Measurements from ENCODE around the gene KCNK6.

DNA sequence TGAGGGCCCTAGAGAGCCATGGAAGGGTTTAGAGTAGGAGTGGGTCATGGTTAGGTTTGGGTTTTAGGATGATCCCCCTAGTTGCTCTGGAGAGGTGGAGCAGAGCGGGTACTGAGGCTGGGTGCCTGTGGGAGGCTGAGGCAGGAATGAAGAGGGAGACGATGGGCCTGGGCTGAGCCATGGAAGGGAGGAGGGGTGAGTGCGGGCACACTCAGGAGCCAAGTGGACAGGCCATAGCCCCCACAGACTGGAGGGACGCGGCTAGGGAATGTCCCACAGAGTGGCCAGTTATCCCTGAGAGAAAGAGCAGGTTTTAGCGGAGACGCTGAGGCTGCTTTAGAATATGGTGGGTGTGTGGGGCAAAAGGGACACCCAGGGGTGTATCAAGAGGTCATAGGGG is 10.0 kb downstream of the KCNK6 start:
- TF ChIP-seq, protein P1, sequence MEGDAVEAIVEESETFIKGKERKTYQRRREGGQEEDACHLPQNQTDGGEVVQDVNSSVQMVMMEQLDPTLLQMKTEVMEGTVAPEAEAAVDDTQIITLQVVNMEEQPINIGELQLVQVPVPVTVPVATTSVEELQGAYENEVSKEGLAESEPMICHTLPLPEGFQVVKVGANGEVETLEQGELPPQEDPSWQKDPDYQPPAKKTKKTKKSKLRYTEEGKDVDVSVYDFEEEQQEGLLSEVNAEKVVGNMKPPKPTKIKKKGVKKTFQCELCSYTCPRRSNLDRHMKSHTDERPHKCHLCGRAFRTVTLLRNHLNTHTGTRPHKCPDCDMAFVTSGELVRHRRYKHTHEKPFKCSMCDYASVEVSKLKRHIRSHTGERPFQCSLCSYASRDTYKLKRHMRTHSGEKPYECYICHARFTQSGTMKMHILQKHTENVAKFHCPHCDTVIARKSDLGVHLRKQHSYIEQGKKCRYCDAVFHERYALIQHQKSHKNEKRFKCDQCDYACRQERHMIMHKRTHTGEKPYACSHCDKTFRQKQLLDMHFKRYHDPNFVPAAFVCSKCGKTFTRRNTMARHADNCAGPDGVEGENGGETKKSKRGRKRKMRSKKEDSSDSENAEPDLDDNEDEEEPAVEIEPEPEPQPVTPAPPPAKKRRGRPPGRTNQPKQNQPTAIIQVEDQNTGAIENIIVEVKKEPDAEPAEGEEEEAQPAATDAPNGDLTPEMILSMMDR (IDR thresholded peaks at IDR 0.05), result no peak
- TF ChIP-seq, protein P2, sequence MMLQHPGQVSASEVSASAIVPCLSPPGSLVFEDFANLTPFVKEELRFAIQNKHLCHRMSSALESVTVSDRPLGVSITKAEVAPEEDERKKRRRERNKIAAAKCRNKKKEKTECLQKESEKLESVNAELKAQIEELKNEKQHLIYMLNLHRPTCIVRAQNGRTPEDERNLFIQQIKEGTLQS (CRISPR knock-in tag; conservative IDR thresholded peaks at IDR 0.05), result no peak
- TF ChIP-seq ZNF263 (CRISPR knock-in tag; IDR thresholded peaks at IDR 0.05; ENCODE audit: low read depth) (no peak), ZNF138 (CRISPR knock-in tag; conservative IDR thresholded peaks at IDR 0.05) (no peak), TP53 (CRISPR knock-in tag; IDR thresholded peaks at IDR 0.05) (no peak), CREB1 (CRISPR knock-in tag; IDR thresholded peaks at IDR 0.05) (no peak), JUN (CRISPR knock-in tag; IDR thresholded peaks at IDR 0.05) (no peak), NFATC4 (CRISPR knock-in tag; IDR thresholded peaks at IDR 0.05) (no peak)
- TF ChIP-seq, protein P3, sequence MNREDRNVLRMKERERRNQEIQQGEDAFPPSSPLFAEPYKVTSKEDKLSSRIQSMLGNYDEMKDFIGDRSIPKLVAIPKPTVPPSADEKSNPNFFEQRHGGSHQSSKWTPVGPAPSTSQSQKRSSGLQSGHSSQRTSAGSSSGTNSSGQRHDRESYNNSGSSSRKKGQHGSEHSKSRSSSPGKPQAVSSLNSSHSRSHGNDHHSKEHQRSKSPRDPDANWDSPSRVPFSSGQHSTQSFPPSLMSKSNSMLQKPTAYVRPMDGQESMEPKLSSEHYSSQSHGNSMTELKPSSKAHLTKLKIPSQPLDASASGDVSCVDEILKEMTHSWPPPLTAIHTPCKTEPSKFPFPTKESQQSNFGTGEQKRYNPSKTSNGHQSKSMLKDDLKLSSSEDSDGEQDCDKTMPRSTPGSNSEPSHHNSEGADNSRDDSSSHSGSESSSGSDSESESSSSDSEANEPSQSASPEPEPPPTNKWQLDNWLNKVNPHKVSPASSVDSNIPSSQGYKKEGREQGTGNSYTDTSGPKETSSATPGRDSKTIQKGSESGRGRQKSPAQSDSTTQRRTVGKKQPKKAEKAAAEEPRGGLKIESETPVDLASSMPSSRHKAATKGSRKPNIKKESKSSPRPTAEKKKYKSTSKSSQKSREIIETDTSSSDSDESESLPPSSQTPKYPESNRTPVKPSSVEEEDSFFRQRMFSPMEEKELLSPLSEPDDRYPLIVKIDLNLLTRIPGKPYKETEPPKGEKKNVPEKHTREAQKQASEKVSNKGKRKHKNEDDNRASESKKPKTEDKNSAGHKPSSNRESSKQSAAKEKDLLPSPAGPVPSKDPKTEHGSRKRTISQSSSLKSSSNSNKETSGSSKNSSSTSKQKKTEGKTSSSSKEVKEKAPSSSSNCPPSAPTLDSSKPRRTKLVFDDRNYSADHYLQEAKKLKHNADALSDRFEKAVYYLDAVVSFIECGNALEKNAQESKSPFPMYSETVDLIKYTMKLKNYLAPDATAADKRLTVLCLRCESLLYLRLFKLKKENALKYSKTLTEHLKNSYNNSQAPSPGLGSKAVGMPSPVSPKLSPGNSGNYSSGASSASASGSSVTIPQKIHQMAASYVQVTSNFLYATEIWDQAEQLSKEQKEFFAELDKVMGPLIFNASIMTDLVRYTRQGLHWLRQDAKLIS (CRISPR knock-in tag; IDR thresholded peaks at IDR 0.05; ENCODE audit: borderline replicate concordance), result no peak
- TF ChIP-seq, protein P4, sequence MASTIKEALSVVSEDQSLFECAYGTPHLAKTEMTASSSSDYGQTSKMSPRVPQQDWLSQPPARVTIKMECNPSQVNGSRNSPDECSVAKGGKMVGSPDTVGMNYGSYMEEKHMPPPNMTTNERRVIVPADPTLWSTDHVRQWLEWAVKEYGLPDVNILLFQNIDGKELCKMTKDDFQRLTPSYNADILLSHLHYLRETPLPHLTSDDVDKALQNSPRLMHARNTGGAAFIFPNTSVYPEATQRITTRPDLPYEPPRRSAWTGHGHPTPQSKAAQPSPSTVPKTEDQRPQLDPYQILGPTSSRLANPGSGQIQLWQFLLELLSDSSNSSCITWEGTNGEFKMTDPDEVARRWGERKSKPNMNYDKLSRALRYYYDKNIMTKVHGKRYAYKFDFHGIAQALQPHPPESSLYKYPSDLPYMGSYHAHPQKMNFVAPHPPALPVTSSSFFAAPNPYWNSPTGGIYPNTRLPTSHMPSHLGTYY (CRISPR knock-in tag; IDR thresholded peaks at IDR 0.05), result no peak
- TF ChIP-seq, protein P5, sequence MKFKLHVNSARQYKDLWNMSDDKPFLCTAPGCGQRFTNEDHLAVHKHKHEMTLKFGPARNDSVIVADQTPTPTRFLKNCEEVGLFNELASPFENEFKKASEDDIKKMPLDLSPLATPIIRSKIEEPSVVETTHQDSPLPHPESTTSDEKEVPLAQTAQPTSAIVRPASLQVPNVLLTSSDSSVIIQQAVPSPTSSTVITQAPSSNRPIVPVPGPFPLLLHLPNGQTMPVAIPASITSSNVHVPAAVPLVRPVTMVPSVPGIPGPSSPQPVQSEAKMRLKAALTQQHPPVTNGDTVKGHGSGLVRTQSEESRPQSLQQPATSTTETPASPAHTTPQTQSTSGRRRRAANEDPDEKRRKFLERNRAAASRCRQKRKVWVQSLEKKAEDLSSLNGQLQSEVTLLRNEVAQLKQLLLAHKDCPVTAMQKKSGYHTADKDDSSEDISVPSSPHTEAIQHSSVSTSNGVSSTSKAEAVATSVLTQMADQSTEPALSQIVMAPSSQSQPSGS (CRISPR knock-in tag; IDR thresholded peaks at IDR 0.05; ENCODE audit: borderline replicate concordance, low read depth), result no peak
- TF ChIP-seq, protein P6, sequence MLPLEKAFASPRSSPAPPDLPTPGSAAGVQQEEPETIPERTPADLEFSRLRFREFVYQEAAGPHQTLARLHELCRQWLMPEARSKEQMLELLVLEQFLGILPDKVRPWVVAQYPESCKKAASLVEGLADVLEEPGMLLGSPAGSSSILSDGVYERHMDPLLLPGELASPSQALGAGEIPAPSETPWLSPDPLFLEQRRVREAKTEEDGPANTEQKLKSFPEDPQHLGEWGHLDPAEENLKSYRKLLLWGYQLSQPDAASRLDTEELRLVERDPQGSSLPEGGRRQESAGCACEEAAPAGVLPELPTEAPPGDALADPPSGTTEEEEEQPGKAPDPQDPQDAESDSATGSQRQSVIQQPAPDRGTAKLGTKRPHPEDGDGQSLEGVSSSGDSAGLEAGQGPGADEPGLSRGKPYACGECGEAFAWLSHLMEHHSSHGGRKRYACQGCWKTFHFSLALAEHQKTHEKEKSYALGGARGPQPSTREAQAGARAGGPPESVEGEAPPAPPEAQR (CRISPR knock-in tag; IDR thresholded peaks at IDR 0.05), result no peak
- TF ChIP-seq, protein P7, sequence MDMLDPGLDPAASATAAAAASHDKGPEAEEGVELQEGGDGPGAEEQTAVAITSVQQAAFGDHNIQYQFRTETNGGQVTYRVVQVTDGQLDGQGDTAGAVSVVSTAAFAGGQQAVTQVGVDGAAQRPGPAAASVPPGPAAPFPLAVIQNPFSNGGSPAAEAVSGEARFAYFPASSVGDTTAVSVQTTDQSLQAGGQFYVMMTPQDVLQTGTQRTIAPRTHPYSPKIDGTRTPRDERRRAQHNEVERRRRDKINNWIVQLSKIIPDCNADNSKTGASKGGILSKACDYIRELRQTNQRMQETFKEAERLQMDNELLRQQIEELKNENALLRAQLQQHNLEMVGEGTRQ (CRISPR knock-in tag; IDR thresholded peaks at IDR 0.05), result no peak
- TF ChIP-seq, protein P8, sequence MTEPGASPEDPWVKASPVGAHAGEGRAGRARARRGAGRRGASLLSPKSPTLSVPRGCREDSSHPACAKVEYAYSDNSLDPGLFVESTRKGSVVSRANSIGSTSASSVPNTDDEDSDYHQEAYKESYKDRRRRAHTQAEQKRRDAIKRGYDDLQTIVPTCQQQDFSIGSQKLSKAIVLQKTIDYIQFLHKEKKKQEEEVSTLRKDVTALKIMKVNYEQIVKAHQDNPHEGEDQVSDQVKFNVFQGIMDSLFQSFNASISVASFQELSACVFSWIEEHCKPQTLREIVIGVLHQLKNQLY (CRISPR knock-in tag; IDR thresholded peaks at IDR 0.05), result no peak

Data from WTC11 (cell line).